ENCODE results near the gene KCNN1. TPM values are rescaled to one million over a fixed set of nuclear protein-coding genes. Genes with fewer than 3 reads are reported as not detected.

The KCNN1 gene
- total and polyA plus RNA-seq, 2 of the 4 experiments (the other 2 are of a cell fraction), result 0.09 TPM; not detected in 1

DNA sequence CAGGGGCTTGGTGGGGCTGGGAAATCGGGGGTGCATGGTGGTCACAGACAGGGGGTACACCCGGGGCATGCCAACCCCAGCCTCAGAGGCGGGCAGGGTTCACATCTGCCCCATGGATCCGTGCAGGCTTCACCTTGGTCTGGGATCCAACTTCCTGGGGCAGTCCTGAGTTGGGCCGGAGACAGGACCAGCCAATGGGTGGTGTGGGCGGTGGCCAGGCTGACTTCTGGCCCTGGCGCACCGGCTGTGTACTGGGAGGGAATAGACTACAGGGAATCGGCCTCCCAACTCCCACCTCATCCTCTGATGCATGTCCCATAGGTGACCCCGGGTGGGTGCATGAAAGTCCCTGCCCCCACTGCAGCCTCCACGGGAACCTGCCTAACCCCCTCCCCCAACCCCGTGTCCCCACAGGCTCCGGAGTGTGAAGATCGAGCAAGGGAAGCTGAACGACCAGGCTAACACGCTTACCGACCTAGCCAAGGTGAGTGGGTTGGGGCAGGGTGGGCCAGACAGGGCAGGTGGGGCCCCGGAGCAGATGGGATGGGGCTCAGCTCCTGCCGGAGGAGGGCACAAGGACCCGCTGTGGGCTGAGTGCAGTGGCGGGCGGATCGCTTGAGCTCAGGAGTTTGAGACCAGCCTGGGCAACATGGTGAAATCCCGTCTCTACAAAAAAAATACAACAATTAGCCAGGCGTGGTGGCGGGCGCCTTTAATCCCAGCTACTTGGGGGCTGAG is 26.3 kb downstream of the KCNN1 start:
- H3K79me1 ChIP-seq (ENCODE audit: low read depth in 1 of 2, low read length in 2 of 2), result no peaks in the 10 kb centered on the region
- H2AFZ ChIP-seq (replicated peaks; ENCODE audit: low read length, poor library complexity), result no peak overlapping the region
- H2BK5ac ChIP-seq (ENCODE audit: low read depth, low read length, poor library complexity, severe bottlenecking), result no peak overlapping the region
- ChIA-PET CTCF (no interaction called here), POLR2A (ENCODE audit: unreplicated experiment) (no interaction called here)
- no peak overlapping the region for H2BK15ac ChIP-seq (ENCODE audit: low read depth, low read length)
- ATAC-seq (ENCODE audit: low read depth) (no peak), DNase-seq (no peak)
- TF ChIP-seq POLR2A (IDR thresholded peaks at IDR 0.05; ENCODE audit: low read depth, low read length), result no peak
- TF ChIP-seq FOS (IDR thresholded peaks at IDR 0.05; ENCODE audit: low read depth, low read length), result no peak
- no peak for TF ChIP-seq NFE2L2 (IDR thresholded peaks at IDR 0.05; ENCODE audit: low read depth, low read length)
- no peak for TF ChIP-seq MAZ (IDR thresholded peaks at IDR 0.05; ENCODE audit: borderline replicate concordance, low read depth, low read length)
- TF ChIP-seq, protein P1, sequence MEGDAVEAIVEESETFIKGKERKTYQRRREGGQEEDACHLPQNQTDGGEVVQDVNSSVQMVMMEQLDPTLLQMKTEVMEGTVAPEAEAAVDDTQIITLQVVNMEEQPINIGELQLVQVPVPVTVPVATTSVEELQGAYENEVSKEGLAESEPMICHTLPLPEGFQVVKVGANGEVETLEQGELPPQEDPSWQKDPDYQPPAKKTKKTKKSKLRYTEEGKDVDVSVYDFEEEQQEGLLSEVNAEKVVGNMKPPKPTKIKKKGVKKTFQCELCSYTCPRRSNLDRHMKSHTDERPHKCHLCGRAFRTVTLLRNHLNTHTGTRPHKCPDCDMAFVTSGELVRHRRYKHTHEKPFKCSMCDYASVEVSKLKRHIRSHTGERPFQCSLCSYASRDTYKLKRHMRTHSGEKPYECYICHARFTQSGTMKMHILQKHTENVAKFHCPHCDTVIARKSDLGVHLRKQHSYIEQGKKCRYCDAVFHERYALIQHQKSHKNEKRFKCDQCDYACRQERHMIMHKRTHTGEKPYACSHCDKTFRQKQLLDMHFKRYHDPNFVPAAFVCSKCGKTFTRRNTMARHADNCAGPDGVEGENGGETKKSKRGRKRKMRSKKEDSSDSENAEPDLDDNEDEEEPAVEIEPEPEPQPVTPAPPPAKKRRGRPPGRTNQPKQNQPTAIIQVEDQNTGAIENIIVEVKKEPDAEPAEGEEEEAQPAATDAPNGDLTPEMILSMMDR (conservative IDR thresholded peaks at IDR 0.05; ENCODE audit: low read depth, low read length), result no peak
- TF ChIP-seq, protein P2, sequence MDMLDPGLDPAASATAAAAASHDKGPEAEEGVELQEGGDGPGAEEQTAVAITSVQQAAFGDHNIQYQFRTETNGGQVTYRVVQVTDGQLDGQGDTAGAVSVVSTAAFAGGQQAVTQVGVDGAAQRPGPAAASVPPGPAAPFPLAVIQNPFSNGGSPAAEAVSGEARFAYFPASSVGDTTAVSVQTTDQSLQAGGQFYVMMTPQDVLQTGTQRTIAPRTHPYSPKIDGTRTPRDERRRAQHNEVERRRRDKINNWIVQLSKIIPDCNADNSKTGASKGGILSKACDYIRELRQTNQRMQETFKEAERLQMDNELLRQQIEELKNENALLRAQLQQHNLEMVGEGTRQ (IDR thresholded peaks at IDR 0.05; ENCODE audit: low read depth, low read length), result no peak
- TF ChIP-seq CHD1 (IDR thresholded peaks at IDR 0.05; ENCODE audit: low read depth, low read length), result no peak
- no peak for TF ChIP-seq SMC3 (IDR thresholded peaks at IDR 0.05; ENCODE audit: low read depth, low read length)
- TF ChIP-seq RCOR1 (IDR thresholded peaks at IDR 0.05; ENCODE audit: insufficient replicate concordance, low read length), result no peak
- no peak for TF ChIP-seq MAFK (IDR thresholded peaks at IDR 0.05; ENCODE audit: low read depth, low read length)
- TF ChIP-seq ELK1 (IDR thresholded peaks at IDR 0.05; ENCODE audit: borderline replicate concordance, low read depth, low read length), result no peak
- TF ChIP-seq RFX5 (IDR thresholded peaks at IDR 0.05; ENCODE audit: low read depth, low read length), result no peak
- TF ChIP-seq RAD21 (IDR thresholded peaks at IDR 0.05; ENCODE audit: low read length), result no peak
- no peak for TF ChIP-seq CEBPB (IDR thresholded peaks at IDR 0.05; ENCODE audit: low read depth, low read length)
- TF ChIP-seq MXI1 (IDR thresholded peaks at IDR 0.05; ENCODE audit: borderline replicate concordance, low read depth, low read length), result no peak
- no peak for TF ChIP-seq BHLHE40 (IDR thresholded peaks at IDR 0.05; ENCODE audit: low read depth, low read length)
- H3K9ac ChIP-seq (ENCODE audit: low read depth, low read length), result no peak overlapping the region
- no peak overlapping the region for H3K4me2 ChIP-seq (ENCODE audit: low read depth, low read length)
- no peak overlapping the region for H2BK120ac ChIP-seq (ENCODE audit: low read depth, low read length)
- no peak overlapping the region for H3K18ac ChIP-seq (ENCODE audit: low read depth, low read length)
- WGBS, 2 experiments (ENCODE audit: extremely low coverage in 2 of 2, insufficient read length in 1 of 2), result 70% methylated on average over 5 of the region's 27 CpGs; no CpG with 5 or more reads in 1 of the 2 experiments
- H3K27me3 ChIP-seq (ENCODE audit: control insufficient read depth, insufficient read depth, low read length), result peaks cover 2% of the 10 kb centered on the region; the same call in 1 of the 2 replicates
- intact Hi-C loops (cut with micrococcal nuclease) (no loop called here), in situ Hi-C loops (cut with MboI; ENCODE audit: low sequenced_read_pairs) (loop anchor here (5.0 kb wide), 1 partner anchor 56 kb away; no protein-coding TSS in a partner anchor), dilution Hi-C loops (cut with HindIII; ENCODE audit: low sequenced_read_pairs, unreplicated experiment) (no loop called here)
- H3K9me1 ChIP-seq (ENCODE audit: insufficient read depth, low read length), result no peaks in the 10 kb centered on the region
- no peak overlapping the region for H2AK5ac ChIP-seq (ENCODE audit: low read depth, low read length)
- no TSS peak for BruUV-seq (replicated peaks)
- H3K9me3 ChIP-seq (ENCODE audit: control insufficient read depth, insufficient read depth, low read length), result no peaks in the 10 kb centered on the region
- H3K36me3 ChIP-seq (ENCODE audit: control insufficient read depth, insufficient read depth, low read length), result no peaks in the 10 kb centered on the region
- no peak overlapping the region for H3K27ac ChIP-seq (ENCODE audit: insufficient read depth, low read length)
- no peak overlapping the region for H3K56ac ChIP-seq (ENCODE audit: extremely low read depth, insufficient read depth, low read length)
- no peaks in the 10 kb centered on the region for H4K20me1 ChIP-seq (ENCODE audit: insufficient read depth, low read length)
- no peak overlapping the region for H4K8ac ChIP-seq (ENCODE audit: low read depth in 2 of 2, low read length in 2 of 2)
- no peak overlapping the region for H4K5ac ChIP-seq (ENCODE audit: low read depth, low read length)
- H4K91ac ChIP-seq (ENCODE audit: insufficient read depth, low read depth, low read length), result no peak overlapping the region
- no peak overlapping the region for H3K4ac ChIP-seq (ENCODE audit: low read depth, low read length)
- no peak overlapping the region for H2BK20ac ChIP-seq (ENCODE audit: low read depth, low read length)
- H3K14ac ChIP-seq (replicated peaks; ENCODE audit: low read depth, low read length), result no peak overlapping the region
- H3K4me1 ChIP-seq (ENCODE audit: control insufficient read depth, insufficient read depth, low read length), result no peaks in the 10 kb centered on the region
- H3K23ac ChIP-seq (ENCODE audit: low read depth, low read length), result no peak overlapping the region
- no peak overlapping the region for H2AK9ac ChIP-seq (replicated peaks; ENCODE audit: low read depth, low read length, poor library complexity)
- H3K4me3 ChIP-seq (ENCODE audit: insufficient read depth, low read depth, low read length), result no peak overlapping the region

Measured in IMR-90 (cell line).